K562 (cell line): Measurements from ENCODE around the gene LHFPL5. TPM values are rescaled to one million over a fixed set of nuclear protein-coding genes. Genes with fewer than 3 reads are reported as not detected.

ENCODE experiments used
- BRF1 ChIP-seq: IDR thresholded peaks from 3 replicates; pipeline ENCODE4 v1.6.1; 2011; ENCODE audit warnings: borderline replicate concordance, mild to moderate bottlenecking; ENCODE audit not compliant: insufficient read length; ENCODE audit errors: extremely low read depth
- GABPA ChIP-seq: fragments of 200-800 bp; sonication (Bioruptor generic); conservative IDR thresholded peaks from 2 replicates; pipeline ENCODE4 v1.6.1; 2016; ENCODE audit warnings: low read depth, missing genetic modification characterization, missing compliant biosample characterization
- HDAC6 ChIP-seq: IDR thresholded peaks from 2 replicates; pipeline ENCODE4 v1.6.1; 2012; ENCODE audit warnings: low read depth, mild to moderate bottlenecking, control low read depth, inconsistent platforms, low read length, moderate library complexity
- IFI16 ChIP-seq: fragments of 250-450 bp; sonication (Bioruptor Pico); IDR thresholded peaks from 2 replicates; pipeline ENCODE4 v2.1.2; 2022; ENCODE audit warnings: mild to moderate bottlenecking, inconsistent platforms
- MCM2 ChIP-seq: fragments of 450-650 bp; IDR thresholded peaks from 2 replicates; pipeline ENCODE4 v1.6.1; 2017; ENCODE audit warnings: low read depth, mild to moderate bottlenecking
- POLR2G ChIP-seq: fragments of 200-400 bp; formaldehyde crosslinking; IDR thresholded peaks from 2 replicates; pipeline ENCODE4 v1.6.1; 2017; ENCODE audit warnings: low read depth, mild to moderate bottlenecking, antibody characterized with exemption, low read length, moderate library complexity
- RAD21 ChIP-seq, 2 experiments: fragments of 250-450 bp in 1 of 2; fragments of 450-650 bp in 1 of 2; sonication (Bioruptor Pico) in 1 of 2; formaldehyde crosslinking in 1 of 2; IDR thresholded peaks in 1 of 2; conservative IDR thresholded peaks in 1 of 2; 2 replicates each; pipeline versions ENCODE4 v1.4.0 to v1.8.0; 2020 to 2022; ENCODE audit warnings: mild to moderate bottlenecking in 2 of 2, moderate library complexity in 1 of 2
- RBFOX2 ChIP-seq: fragments of 200-400 bp; formaldehyde crosslinking; IDR thresholded peaks from 2 replicates; pipeline ENCODE4 v1.6.1; 2017; ENCODE audit warnings: low read depth, mild to moderate bottlenecking, low read length, moderate library complexity
- SMC3 ChIP-seq: conservative IDR thresholded peaks from 2 replicates; pipeline ENCODE4 v1.6.1; 2011; ENCODE audit warnings: low read depth, low read length, improper control_type of control experiment; ENCODE audit not compliant: insufficient read depth
- SRF ChIP-seq, 2 experiments: fragments of 250-450, 450-650 bp in 1 of 2; sonication (Bioruptor Pico) in 1 of 2; sonication (generic) in 1 of 2; formaldehyde crosslinking; IDR thresholded peaks; 2 replicates each; pipeline versions ENCODE4 v1.5.0 to v1.5.1; 2020 to 2022; ENCODE audit warnings: mild to moderate bottlenecking in 1 of 2, missing genetic modification reagents in 1 of 2
- STAT5B ChIP-seq: fragments of 250-450 bp; sonication (Bioruptor Pico); IDR thresholded peaks from 2 replicates; pipeline ENCODE4 v1.8.0; 2021; ENCODE audit warnings: mild to moderate bottlenecking, inconsistent platforms
- XRCC5 ChIP-seq: fragments of 200-400 bp; formaldehyde crosslinking; IDR thresholded peaks from 2 replicates; pipeline ENCODE4 v1.6.1; 2017; ENCODE audit warnings: low read depth, mild to moderate bottlenecking, low read length
- ZFP36 ChIP-seq: fragments of 150-350 bp; IDR thresholded peaks from 2 replicates; pipeline ENCODE4 v1.6.1; 2018; ENCODE audit warnings: low read length, low read depth; ENCODE audit not compliant: partially characterized antibody
- ZNF12 ChIP-seq: sonication (generic); formaldehyde crosslinking; IDR thresholded peaks from 2 replicates; pipeline ENCODE4 v1.4.0; 2020; ENCODE audit warnings: mild to moderate bottlenecking, missing genetic modification reagents
- ZNF165 ChIP-seq: fragments of 250-450 bp; sonication (Bioruptor Pico); IDR thresholded peaks from 2 replicates; pipeline ENCODE4 v1.4.0; 2020; ENCODE audit warnings: borderline replicate concordance
- ZNF232 ChIP-seq: sonication (generic); formaldehyde crosslinking; IDR thresholded peaks from 2 replicates; pipeline ENCODE4 v1.8.0; 2022; ENCODE audit warnings: mild to moderate bottlenecking, missing genetic modification reagents
- ZNF253 ChIP-seq: fragments of 250-450 bp; sonication (Bioruptor Pico); conservative IDR thresholded peaks from 2 replicates; pipeline ENCODE4 v1.6.1; 2021; ENCODE audit warnings: mild to moderate bottlenecking
- polyA plus RNA-seq, 8 experiments: library from polyadenylated mRNA; depleted of rRNA in 4 of 8; stranded (reverse) in 5 of 8; unstranded in 3 of 8; fragments of >200 nt; fragmentation: Nextera tagmentation in 2 of 8; fragmentation: Illumina TruSeq in 1 of 8; extraction: Ambion mirVana in 2 of 8; extraction: Trizol in 1 of 8; gene quantifications; 2 replicates each; pipeline versions ENCODE4 v1.2.1 to v1.2.3, GENCODE V29; 2011 to 2014; ENCODE audit warnings: inconsistent platforms in 1 of 8, missing spikeins in 1 of 8
- total RNA-seq, 7 experiments: library from RNA; depleted of rRNA in 6 of 7; stranded (reverse); fragments of >200 nt in 6 of 7; fragmentation: Illumina TruSeq in 2 of 7; extraction: Trizol in 2 of 7; gene quantifications; 2 replicates each; pipeline versions ENCODE4 v1.2.1 to v1.2.3, GENCODE V29; 2011 to 2021; ENCODE audit warnings: low replicate concordance in 1 of 7
- TF ChIP-seq, protein P1 (sequence below): fragments of 250-450 bp; sonication (Bioruptor Pico); IDR thresholded peaks from 2 replicates; pipeline ENCODE4 v1.8.0; 2022; ENCODE audit warnings: moderate library complexity, mild to moderate bottlenecking, inconsistent platforms
- TF ChIP-seq, protein P2 (sequence below), 3 experiments: IDR thresholded peaks in 2 of 3; conservative IDR thresholded peaks in 1 of 3; 2 replicates each; pipeline ENCODE4 v1.5.1; 2011 to 2012; ENCODE audit warnings: low read length in 3 of 3, mild to moderate bottlenecking in 3 of 3, control low read depth in 2 of 3, improper control_type of control experiment in 1 of 3, inconsistent platforms in 1 of 3, low read depth in 1 of 3, mixed read lengths in 1 of 3, moderate library complexity in 1 of 3; ENCODE audit not compliant: insufficient read depth in 2 of 3
- TF ChIP-seq, protein P3 (sequence below): sonication (generic); formaldehyde crosslinking; IDR thresholded peaks from 2 replicates; pipeline ENCODE4 v1.8.1; 2023; ENCODE audit warnings: mild to moderate bottlenecking, missing genetic modification reagents
- TF ChIP-seq, protein P4 (sequence below): fragments of 450-650 bp; formaldehyde crosslinking; IDR thresholded peaks from 2 replicates; pipeline ENCODE4 v1.4.0; 2020; ENCODE audit warnings: mild to moderate bottlenecking, mixed read lengths

The LHFPL5 gene
- total and polyA plus RNA-seq, 9 of the 15 experiments (the other 6 are each of a cell fraction or from before 2014, with no cell fraction given): not detected

DNA sequence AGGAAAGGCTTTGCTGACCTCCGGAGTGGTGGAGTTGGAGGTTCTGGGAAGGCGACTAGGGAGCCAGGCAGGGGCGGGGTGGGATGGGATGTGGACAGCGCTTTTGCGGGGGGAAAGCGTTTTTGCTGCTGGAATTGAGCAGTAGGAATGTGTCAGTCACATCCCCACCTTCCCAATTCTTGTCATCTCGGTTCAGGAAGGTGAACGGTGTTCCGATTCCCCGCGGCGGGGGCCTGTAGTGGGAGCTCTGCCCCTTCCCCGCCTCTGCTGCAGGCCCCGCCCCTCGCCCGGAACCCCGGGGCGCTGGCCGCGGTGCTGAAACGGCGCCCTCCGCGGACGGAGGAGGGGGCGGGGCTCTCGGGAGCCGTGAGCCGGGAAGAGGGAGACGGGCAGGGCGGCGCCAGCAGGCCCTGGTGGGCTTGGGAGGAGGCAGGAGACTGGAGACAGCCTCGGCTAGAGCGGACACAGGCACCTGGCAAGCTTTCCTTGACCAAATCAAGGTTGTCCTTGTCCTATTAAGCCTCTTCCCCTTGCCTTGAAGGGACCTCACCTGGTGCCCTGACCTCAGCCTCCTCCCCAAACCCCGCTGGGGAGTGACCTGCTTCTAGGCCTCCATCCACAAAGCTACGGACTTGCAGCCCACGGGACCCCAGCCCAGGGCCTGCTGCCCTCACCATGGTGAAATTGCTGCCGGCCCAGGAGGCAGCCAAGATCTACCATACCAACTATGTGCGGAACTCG is at the start of gene LHFPL5 (continued):
- TF ChIP-seq, protein P1, sequence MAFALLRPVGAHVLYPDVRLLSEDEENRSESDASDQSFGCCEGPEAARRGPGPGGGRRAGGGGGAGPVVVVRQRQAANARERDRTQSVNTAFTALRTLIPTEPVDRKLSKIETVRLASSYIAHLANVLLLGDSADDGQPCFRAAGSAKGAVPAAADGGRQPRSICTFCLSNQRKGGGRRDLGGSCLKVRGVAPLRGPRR (CRISPR knock-in tag): no peak
- no peak for TF ChIP-seq ZFP36
- TF ChIP-seq ZNF232: peak; percentile 93
- no peak for TF ChIP-seq RBFOX2
- TF ChIP-seq, protein P2, sequence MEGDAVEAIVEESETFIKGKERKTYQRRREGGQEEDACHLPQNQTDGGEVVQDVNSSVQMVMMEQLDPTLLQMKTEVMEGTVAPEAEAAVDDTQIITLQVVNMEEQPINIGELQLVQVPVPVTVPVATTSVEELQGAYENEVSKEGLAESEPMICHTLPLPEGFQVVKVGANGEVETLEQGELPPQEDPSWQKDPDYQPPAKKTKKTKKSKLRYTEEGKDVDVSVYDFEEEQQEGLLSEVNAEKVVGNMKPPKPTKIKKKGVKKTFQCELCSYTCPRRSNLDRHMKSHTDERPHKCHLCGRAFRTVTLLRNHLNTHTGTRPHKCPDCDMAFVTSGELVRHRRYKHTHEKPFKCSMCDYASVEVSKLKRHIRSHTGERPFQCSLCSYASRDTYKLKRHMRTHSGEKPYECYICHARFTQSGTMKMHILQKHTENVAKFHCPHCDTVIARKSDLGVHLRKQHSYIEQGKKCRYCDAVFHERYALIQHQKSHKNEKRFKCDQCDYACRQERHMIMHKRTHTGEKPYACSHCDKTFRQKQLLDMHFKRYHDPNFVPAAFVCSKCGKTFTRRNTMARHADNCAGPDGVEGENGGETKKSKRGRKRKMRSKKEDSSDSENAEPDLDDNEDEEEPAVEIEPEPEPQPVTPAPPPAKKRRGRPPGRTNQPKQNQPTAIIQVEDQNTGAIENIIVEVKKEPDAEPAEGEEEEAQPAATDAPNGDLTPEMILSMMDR (IDR thresholded peaks at IDR 0.05 in 2 of 3, conservative IDR thresholded peaks at IDR 0.05 in 1 of 3; ENCODE audit: insufficient read depth in 2 of 3, low read depth in 1 of 3, low read length in 3 of 3): no peak
- TF ChIP-seq XRCC5: peak; percentile 70; the same call in 1 of the 2 replicates
- 0 out of 2 replicates have a peak, but pooled peaks have one; percentile 65 for TF ChIP-seq ZNF12
- TF ChIP-seq POLR2G: no peak
- TF ChIP-seq SMC3: no peak
- TF ChIP-seq, protein P3, sequence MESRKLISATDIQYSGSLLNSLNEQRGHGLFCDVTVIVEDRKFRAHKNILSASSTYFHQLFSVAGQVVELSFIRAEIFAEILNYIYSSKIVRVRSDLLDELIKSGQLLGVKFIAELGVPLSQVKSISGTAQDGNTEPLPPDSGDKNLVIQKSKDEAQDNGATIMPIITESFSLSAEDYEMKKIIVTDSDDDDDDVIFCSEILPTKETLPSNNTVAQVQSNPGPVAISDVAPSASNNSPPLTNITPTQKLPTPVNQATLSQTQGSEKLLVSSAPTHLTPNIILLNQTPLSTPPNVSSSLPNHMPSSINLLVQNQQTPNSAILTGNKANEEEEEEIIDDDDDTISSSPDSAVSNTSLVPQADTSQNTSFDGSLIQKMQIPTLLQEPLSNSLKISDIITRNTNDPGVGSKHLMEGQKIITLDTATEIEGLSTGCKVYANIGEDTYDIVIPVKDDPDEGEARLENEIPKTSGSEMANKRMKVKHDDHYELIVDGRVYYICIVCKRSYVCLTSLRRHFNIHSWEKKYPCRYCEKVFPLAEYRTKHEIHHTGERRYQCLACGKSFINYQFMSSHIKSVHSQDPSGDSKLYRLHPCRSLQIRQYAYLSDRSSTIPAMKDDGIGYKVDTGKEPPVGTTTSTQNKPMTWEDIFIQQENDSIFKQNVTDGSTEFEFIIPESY (CRISPR knock-in tag): peak; percentile 69; the same call in 1 of the 2 replicates
- TF ChIP-seq IFI16 (CRISPR knock-in tag): no peak
- TF ChIP-seq RAD21 (CRISPR knock-in tag; conservative IDR thresholded peaks at IDR 0.05 in 1 of 2, IDR thresholded peaks at IDR 0.05 in 1 of 2): no peak; a peak in 1 of 4 replicates
- no peak for TF ChIP-seq BRF1
- peak in 1 of 2 experiments; percentile 85; a peak in 2 of 4 replicates for TF ChIP-seq SRF (CRISPR knock-in tag; IDR thresholded peaks at IDR 0.05)
- TF ChIP-seq ZNF253 (CRISPR knock-in tag): no peak
- TF ChIP-seq GABPA (tag): 0 out of 2 replicates have a peak, but pooled peaks have one; percentile 13
- TF ChIP-seq STAT5B: no peak
- TF ChIP-seq ZNF165 (CRISPR knock-in tag): 0 out of 2 replicates have a peak, but pooled peaks have one; percentile 58
- TF ChIP-seq MCM2: no peak
- no peak for TF ChIP-seq HDAC6
- TF ChIP-seq, protein P4, sequence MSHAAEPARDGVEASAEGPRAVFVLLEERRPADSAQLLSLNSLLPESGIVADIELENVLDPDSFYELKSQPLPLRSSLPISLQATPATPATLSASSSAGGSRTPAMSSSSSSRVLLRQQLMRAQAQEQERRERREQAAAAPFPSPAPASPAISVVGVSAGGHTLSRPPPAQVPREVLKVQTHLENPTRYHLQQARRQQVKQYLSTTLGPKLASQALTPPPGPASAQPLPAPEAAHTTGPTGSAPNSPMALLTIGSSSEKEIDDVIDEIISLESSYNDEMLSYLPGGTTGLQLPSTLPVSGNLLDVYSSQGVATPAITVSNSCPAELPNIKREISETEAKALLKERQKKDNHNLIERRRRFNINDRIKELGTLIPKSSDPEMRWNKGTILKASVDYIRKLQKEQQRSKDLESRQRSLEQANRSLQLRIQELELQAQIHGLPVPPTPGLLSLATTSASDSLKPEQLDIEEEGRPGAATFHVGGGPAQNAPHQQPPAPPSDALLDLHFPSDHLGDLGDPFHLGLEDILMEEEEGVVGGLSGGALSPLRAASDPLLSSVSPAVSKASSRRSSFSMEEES (CRISPR knock-in tag): no peak
